ENCODE results near the gene RTL9. TPM values are rescaled to one million over a fixed set of nuclear protein-coding genes. Genes with fewer than 3 reads are reported as not detected.

Gene RTL9
- total and polyA plus RNA-seq, 9 of the 15 experiments (the other 6 are each of a cell fraction or from before 2014, with no cell fraction given): 0.04 to 0.35 (median 0.13) TPM; not detected in 1

GRCh38 chrX:110373310-110373709, 14.7 kb downstream of the RTL9 start (continued):
- TF ChIP-seq CBFA2T2 (conservative IDR thresholded peaks at IDR 0.05): peak; percentile 53
- no peak for TF ChIP-seq ZNF232 (CRISPR knock-in tag; IDR thresholded peaks at IDR 0.05)
- TF ChIP-seq MEIS2 (IDR thresholded peaks at IDR 0.05; ENCODE audit: partially characterized antibody): peak; percentile 20
- peak; percentile 17; the same call in 1 of the 2 replicates for TF ChIP-seq NCOA1 (IDR thresholded peaks at IDR 0.05; ENCODE audit: low read depth)
- TF ChIP-seq, protein P1, sequence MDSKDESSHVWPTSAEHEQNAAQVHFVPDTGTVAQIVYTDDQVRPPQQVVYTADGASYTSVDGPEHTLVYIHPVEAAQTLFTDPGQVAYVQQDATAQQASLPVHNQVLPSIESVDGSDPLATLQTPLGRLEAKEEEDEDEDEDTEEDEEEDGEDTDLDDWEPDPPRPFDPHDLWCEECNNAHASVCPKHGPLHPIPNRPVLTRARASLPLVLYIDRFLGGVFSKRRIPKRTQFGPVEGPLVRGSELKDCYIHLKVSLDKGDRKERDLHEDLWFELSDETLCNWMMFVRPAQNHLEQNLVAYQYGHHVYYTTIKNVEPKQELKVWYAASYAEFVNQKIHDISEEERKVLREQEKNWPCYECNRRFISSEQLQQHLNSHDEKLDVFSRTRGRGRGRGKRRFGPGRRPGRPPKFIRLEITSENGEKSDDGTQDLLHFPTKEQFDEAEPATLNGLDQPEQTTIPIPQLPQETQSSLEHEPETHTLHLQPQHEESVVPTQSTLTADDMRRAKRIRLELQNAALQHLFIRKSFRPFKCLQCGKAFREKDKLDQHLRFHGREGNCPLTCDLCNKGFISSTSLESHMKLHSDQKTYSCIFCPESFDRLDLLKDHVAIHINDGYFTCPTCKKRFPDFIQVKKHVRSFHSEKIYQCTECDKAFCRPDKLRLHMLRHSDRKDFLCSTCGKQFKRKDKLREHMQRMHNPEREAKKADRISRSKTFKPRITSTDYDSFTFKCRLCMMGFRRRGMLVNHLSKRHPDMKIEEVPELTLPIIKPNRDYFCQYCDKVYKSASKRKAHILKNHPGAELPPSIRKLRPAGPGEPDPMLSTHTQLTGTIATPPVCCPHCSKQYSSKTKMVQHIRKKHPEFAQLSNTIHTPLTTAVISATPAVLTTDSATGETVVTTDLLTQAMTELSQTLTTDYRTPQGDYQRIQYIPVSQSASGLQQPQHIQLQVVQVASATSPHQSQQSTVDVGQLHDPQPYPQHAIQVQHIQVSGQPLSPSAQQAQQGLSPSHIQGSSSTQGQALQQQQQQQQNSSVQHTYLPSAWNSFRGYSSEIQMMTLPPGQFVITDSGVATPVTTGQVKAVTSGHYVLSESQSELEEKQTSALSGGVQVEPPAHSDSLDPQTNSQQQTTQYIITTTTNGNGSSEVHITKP (IDR thresholded peaks at IDR 0.05; ENCODE audit: partially characterized antibody): peak; percentile 6
- no peak for TF ChIP-seq ZNF740 (CRISPR knock-in tag; IDR thresholded peaks at IDR 0.05)
- TF ChIP-seq ZNF740 (tag; IDR thresholded peaks at IDR 0.05): no peak
- TF ChIP-seq ARID3A (IDR thresholded peaks at IDR 0.05; ENCODE audit: borderline replicate concordance, low read depth, low read length): 0 out of 2 replicates have a peak, but pooled peaks have one; percentile 34
- no peak for TF ChIP-seq ZNF217 (CRISPR knock-in tag; IDR thresholded peaks at IDR 0.05)
- no peak for TF ChIP-seq ZNF143 (CRISPR knock-in tag; IDR thresholded peaks at IDR 0.05)
- no peak for TF ChIP-seq GTF2B (IDR thresholded peaks at IDR 0.05; ENCODE audit: extremely low read depth, insufficient read length)
- TF ChIP-seq, protein P2, sequence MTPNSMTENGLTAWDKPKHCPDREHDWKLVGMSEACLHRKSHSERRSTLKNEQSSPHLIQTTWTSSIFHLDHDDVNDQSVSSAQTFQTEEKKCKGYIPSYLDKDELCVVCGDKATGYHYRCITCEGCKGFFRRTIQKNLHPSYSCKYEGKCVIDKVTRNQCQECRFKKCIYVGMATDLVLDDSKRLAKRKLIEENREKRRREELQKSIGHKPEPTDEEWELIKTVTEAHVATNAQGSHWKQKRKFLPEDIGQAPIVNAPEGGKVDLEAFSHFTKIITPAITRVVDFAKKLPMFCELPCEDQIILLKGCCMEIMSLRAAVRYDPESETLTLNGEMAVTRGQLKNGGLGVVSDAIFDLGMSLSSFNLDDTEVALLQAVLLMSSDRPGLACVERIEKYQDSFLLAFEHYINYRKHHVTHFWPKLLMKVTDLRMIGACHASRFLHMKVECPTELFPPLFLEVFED (CRISPR knock-in tag; conservative IDR thresholded peaks at IDR 0.05): no peak
- TF ChIP-seq ZNF589 (CRISPR knock-in tag; IDR thresholded peaks at IDR 0.05; ENCODE audit: low read depth): no peak
- TF ChIP-seq ATF1 (CRISPR knock-in tag; IDR thresholded peaks at IDR 0.05): no peak
- no peak for TF ChIP-seq ATF1 (tag; IDR thresholded peaks at IDR 0.05)
- TF ChIP-seq ZNF75A (CRISPR knock-in tag; IDR thresholded peaks at IDR 0.05): no peak

Data from K562 (cell line).